Neutrophil (primary cell): ENCODE data around the gene DUSP7.

Experiments
- H3K27ac ChIP-seq: fragments of 200-600 bp; sonication (generic); 2 replicates; pipeline ENCODE4 v1.5.1; 2016; ENCODE audit warnings: mild to moderate bottlenecking, moderate library complexity
- H3K27me3 ChIP-seq: fragments of 200-600 bp; sonication (generic); 2 replicates; pipeline ENCODE4 v1.6.0; 2016; ENCODE audit warnings: mild to moderate bottlenecking
- H3K36me3 ChIP-seq: fragments of 200-600 bp; sonication (generic); 2 replicates; pipeline ENCODE4 v1.5.1; 2017
- H3K4me1 ChIP-seq, 2 experiments: fragments of 200-600 bp in 1 of 2; sonication (generic) in 1 of 2; 1 replicate in 1 of 2; 2 replicates in 1 of 2; pipeline versions ENCODE4 v1.5.1 to v1.6.1; 2013 to 2016; ENCODE audit warnings: low read depth in 1 of 2, low read length in 1 of 2, mild to moderate bottlenecking in 1 of 2, moderate library complexity in 1 of 2; ENCODE audit not compliant: control insufficient read depth in 1 of 2, insufficient read depth in 1 of 2
- H3K4me3 ChIP-seq, 2 experiments: fragments of 200-600 bp in 1 of 2; sonication (generic) in 1 of 2; 1 replicate in 1 of 2; 2 replicates in 1 of 2; pipeline ENCODE4 v1.5.1; 2013 to 2016; ENCODE audit warnings: low read depth in 1 of 2, low read length in 1 of 2, mild to moderate bottlenecking in 1 of 2, moderate library complexity in 1 of 2
- H3K9me3 ChIP-seq: fragments of 200-600 bp; sonication (generic); 2 replicates; pipeline ENCODE4 v1.5.1; 2016
- TF ChIP-seq, protein P1 (sequence below): fragments of 200-600 bp; sonication (generic); IDR thresholded peaks from 2 replicates; pipeline ENCODE4 v1.5.1; 2016; ENCODE audit warnings: antibody characterized with exemption

DUSP7 gene

DNA sequence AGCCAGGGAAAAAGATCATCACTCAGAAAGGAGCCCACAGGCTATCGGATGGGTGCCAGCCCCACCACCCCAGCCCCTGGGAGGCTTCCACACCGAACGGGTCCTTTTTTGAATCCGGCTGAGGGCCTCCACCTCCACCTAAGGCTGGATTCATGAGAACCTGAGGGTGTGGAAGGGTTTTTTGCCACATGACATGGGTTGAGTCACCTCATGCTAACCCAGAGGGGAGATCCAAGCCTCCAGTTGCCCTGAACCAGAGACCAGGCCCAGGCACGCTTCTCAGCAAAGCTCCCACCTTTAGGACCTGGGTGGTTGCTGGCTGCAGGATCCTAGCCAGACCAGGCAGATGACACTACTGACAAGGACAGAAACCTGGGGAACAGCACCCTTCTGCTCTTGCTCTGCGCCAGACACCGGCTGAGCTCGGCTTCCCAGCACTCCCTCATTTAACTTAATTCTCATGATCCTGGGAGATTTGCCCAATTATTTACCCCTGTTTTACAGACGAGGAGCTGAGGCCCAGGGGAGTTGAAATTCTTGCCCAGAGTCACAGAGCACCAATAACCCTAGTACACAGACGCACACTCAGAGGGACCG lies 25.6 kb downstream of the DUSP7 start:
- no peaks in the 10 kb centered on the region for H3K36me3 ChIP-seq
- no peaks in the 10 kb centered on the region for H3K27me3 ChIP-seq
- no peaks in the 10 kb centered on the region for H3K4me1 ChIP-seq
- no peaks in the 10 kb centered on the region for H3K9me3 ChIP-seq
- H3K4me3 ChIP-seq: no peak overlapping the region
- no peak overlapping the region for H3K27ac ChIP-seq
- TF ChIP-seq, protein P1, sequence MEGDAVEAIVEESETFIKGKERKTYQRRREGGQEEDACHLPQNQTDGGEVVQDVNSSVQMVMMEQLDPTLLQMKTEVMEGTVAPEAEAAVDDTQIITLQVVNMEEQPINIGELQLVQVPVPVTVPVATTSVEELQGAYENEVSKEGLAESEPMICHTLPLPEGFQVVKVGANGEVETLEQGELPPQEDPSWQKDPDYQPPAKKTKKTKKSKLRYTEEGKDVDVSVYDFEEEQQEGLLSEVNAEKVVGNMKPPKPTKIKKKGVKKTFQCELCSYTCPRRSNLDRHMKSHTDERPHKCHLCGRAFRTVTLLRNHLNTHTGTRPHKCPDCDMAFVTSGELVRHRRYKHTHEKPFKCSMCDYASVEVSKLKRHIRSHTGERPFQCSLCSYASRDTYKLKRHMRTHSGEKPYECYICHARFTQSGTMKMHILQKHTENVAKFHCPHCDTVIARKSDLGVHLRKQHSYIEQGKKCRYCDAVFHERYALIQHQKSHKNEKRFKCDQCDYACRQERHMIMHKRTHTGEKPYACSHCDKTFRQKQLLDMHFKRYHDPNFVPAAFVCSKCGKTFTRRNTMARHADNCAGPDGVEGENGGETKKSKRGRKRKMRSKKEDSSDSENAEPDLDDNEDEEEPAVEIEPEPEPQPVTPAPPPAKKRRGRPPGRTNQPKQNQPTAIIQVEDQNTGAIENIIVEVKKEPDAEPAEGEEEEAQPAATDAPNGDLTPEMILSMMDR: no peak

DNA sequence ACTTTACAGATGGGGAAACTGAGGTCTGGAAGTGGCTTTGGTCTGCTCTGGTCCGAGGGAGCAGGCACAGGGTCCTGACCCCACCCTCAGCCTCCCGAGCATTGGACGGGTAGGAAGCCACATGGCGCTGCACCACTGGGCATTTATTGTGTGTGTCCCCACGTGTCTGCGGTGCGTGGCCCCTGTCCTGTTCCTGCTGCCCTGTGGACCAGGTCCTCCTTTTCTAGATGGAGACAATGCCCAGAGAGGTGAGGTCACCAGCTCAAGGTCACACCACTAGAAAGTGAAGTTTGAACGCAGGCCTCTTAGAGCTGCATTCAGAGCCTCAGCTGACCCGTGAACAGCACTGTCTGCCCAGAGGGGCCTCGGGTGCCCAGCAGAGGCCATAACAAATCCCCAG lies 26.8 kb downstream of the DUSP7 start:
- Histone ChIP-seq H3K9me3 (no peaks in the 10 kb centered on the region), H3K4me1 (no peaks in the 10 kb centered on the region), H3K27ac (no peak overlapping the region), H3K4me3 (no peak overlapping the region), H3K27me3 (no peaks in the 10 kb centered on the region), H3K36me3 (no peaks in the 10 kb centered on the region)
- TF ChIP-seq, protein P1: no peak

DNA sequence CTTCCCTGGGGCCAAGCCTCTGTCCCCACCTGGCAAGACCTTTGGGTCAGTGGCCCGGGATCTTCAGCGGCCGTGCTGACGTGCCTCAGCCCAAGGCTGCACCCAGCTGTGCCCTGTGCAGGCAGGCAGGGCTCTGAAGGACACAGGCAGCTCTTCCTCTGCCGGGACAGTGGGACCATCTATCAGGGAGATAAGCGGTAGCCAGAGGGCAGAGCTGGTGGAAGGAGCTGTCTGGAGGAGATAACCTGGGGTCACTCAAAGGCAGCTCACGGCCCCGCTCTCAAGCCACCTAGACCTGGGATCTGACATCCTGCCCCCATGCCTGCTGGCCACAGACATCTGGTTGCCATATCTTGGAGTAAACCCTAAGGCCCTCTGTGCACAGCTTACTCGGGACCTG lies 27.3 kb downstream of the DUSP7 start:
- no peak overlapping the region for H3K27ac ChIP-seq
- no peak overlapping the region for H3K4me3 ChIP-seq
- TF ChIP-seq, protein P1: no peak
- no peaks in the 10 kb centered on the region for H3K4me1 ChIP-seq
- no peaks in the 10 kb centered on the region for H3K36me3 ChIP-seq
- no peaks in the 10 kb centered on the region for H3K9me3 ChIP-seq
- no peaks in the 10 kb centered on the region for H3K27me3 ChIP-seq

DNA sequence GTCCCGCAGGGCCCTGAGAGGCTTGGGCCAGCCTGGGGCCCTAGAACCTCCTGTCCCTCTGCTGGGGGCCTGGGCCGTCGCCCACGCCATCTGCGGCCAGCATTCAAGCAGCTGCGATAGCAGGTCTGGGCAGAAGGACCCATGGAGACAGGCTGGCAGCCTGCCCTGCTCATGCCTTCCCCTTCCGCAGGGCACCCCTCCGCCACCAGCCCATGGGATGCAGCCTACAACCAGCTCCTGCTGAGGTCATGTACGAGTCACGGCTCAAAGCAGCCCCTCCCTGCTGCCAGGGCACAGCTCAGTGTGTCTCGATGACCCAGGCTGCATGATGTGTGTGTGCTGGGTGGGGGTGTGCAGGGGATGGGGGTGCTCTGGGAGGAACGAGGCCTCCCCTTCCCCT lies 27.8 kb downstream of the DUSP7 start:
- H3K36me3 ChIP-seq: no peaks in the 10 kb centered on the region
- no peak overlapping the region for H3K4me3 ChIP-seq
- no peaks in the 10 kb centered on the region for H3K4me1 ChIP-seq
- no peak overlapping the region for H3K27ac ChIP-seq
- TF ChIP-seq, protein P1: no peak
- no peaks in the 10 kb centered on the region for H3K9me3 ChIP-seq
- H3K27me3 ChIP-seq: no peaks in the 10 kb centered on the region

DNA sequence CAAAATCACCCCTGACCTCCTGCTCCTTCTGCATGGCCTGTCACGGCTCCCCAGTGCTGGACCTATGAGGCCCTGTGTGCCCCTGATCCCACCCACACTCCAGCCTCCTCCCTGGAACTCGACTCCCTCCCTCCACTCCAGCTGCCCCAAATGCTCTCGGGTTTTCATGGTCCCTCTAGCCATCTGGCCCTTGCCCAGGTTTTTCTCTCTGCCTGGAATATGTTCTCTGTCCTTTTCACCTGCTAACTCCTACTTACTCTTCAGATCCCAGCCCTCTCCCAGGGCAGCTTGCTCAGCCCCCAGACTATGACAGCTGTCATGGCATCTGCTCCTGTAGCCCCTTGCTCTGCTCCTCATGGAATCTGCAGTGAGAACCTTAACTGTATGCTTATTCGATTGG lies 30.3 kb downstream of the DUSP7 start:
- no peaks in the 10 kb centered on the region for H3K9me3 ChIP-seq
- no peaks in the 10 kb centered on the region for H3K27me3 ChIP-seq
- H3K36me3 ChIP-seq: no peaks in the 10 kb centered on the region
- H3K4me1 ChIP-seq: no peaks in the 10 kb centered on the region
- no peak overlapping the region for H3K27ac ChIP-seq
- no peak overlapping the region for H3K4me3 ChIP-seq
- TF ChIP-seq, protein P1: no peak

DNA sequence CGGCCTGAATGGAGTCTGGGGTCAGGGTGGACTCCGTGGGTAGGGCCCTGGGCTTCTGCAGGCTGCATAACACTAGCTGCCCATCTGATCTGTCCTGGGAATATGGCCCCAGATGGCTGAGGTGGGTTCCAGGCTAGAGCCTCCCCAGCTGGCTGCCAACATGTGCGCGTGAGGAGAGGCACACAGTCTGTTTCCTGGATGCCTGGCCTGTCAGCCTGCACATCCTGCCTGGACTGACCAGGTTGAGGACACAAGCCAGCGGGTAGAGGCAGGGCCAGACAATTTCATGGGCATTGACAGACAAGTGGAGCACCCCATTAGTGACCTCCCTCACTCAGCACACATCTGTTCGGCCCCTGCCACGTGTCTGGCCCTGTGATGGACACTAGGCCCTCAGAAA lies 30.9 kb downstream of the DUSP7 start:
- Histone ChIP-seq H3K36me3 (no peaks in the 10 kb centered on the region), H3K9me3 (no peaks in the 10 kb centered on the region), H3K4me3 (no peak overlapping the region), H3K4me1 (no peaks in the 10 kb centered on the region), H3K27ac (no peak overlapping the region), H3K27me3 (no peaks in the 10 kb centered on the region)
- TF ChIP-seq, protein P1: no peak
